PC-9 (cell line): ENCODE results near the gene DOK3. TPM values are rescaled to one million over a fixed set of nuclear protein-coding genes. Genes with fewer than 3 reads are reported as not detected.

Source experiments
- BruUV-seq: library from RNA; stranded (reverse); fragments of 400-500 nt; replicated peaks from 2 replicates; lab custom pipeline; 2021; lab: Mats Ljungman, UMichigan
- CTCF ChIA-PET: fragments of 300-600 bp; sonication (Branson Sonifier 250); formaldehyde crosslinking; loops from one replicate; lab custom pipeline; 2022; ENCODE audit warnings: antibody characterized with exemption; lab: Charles Lee
- POLR2A ChIA-PET: fragments of 300-600 bp; sonication (Branson Sonifier 250); formaldehyde crosslinking; loops from one replicate; lab custom pipeline; 2022; ENCODE audit warnings: antibody characterized with exemption; ENCODE audit not compliant: unreplicated experiment; lab: Charles Lee
- DNase-seq, 2 experiments: peaks; one replicate each; pipeline versions ENCODE4 v3.0.0 to v3.0.0-alpha.2; 2015 to 2022; ENCODE audit warnings: mixed read lengths in 1 of 2
- H2AFZ ChIP-seq: fragments of 200-600 bp; sonication (generic); 2 replicates; pipeline ENCODE4 v1.8.1; 2017; ENCODE audit warnings: antibody characterized with exemption
- H3F3A ChIP-seq: fragments of 200-600 bp; sonication (generic); 2 replicates; pipeline ENCODE4 v1.8.1; 2017; ENCODE audit warnings: antibody characterized with exemption, mild to moderate bottlenecking, low read depth; ENCODE audit not compliant: insufficient read depth
- H3K27ac ChIP-seq: fragments of 200-600 bp; sonication (generic); 2 replicates; pipeline ENCODE4 v1.6.1; 2016; ENCODE audit warnings: mixed run types
- H3K27me3 ChIP-seq: fragments of 200-600 bp; sonication (generic); 2 replicates; pipeline ENCODE4 v1.6.1; 2016; ENCODE audit warnings: low read depth, mixed run types; ENCODE audit not compliant: insufficient read depth
- H3K36me3 ChIP-seq: fragments of 200-600 bp; sonication (generic); 2 replicates; pipeline ENCODE4 v1.6.1; 2016; ENCODE audit warnings: low read depth, mixed run types
- H3K4me1 ChIP-seq: fragments of 200-600 bp; sonication (generic); replicated peaks from 2 replicates; pipeline ENCODE4 v1.6.1; 2016; ENCODE audit warnings: mixed run types; ENCODE audit not compliant: insufficient read depth
- H3K4me2 ChIP-seq: fragments of 200-600 bp; sonication (generic); 2 replicates; pipeline ENCODE4 v1.6.1; 2017; ENCODE audit warnings: mixed run types
- H3K4me3 ChIP-seq: fragments of 200-600 bp; sonication (generic); 2 replicates; pipeline ENCODE4 v1.6.1; 2016; ENCODE audit warnings: mixed run types
- H3K79me2 ChIP-seq: fragments of 200-600 bp; sonication (generic); 2 replicates; pipeline ENCODE4 v1.6.1; 2017; ENCODE audit warnings: low read depth, mixed run types
- H3K9me2 ChIP-seq: fragments of 200-600 bp; sonication (generic); 2 replicates; pipeline ENCODE4 v1.8.1; 2017; ENCODE audit warnings: mild to moderate bottlenecking; ENCODE audit not compliant: insufficient read depth
- H3K9me3 ChIP-seq: fragments of 200-600 bp; sonication (generic); 2 replicates; pipeline ENCODE4 v1.8.1; 2016; ENCODE audit warnings: low read depth; ENCODE audit not compliant: insufficient read depth
- H4K20me1 ChIP-seq: fragments of 200-600 bp; sonication (generic); 2 replicates; pipeline ENCODE4 v1.8.1; 2017; ENCODE audit not compliant: insufficient read depth
- CTCF ChIP-seq: fragments of 200-600 bp; sonication (generic); conservative IDR thresholded peaks from 2 replicates; pipeline ENCODE4 v1.6.1; 2017; ENCODE audit warnings: mixed run types, antibody characterized with exemption, mild to moderate bottlenecking, moderate library complexity
- EZH2 ChIP-seq: fragments of 200-600 bp; sonication (generic); IDR thresholded peaks from 2 replicates; pipeline ENCODE4 v1.8.0; 2017; ENCODE audit warnings: antibody characterized with exemption, low read depth
- intact Hi-C: fragments of 100-400 bp; cut with micrococcal nuclease; formaldehyde crosslinking; loops from one replicate; pipeline ENCODE4 v1.10.0; 2022; ENCODE audit not compliant: unreplicated experiment
- total RNA-seq: library from RNA; stranded (reverse); gene quantifications from 2 replicates; pipeline ENCODE4 v1.2.3, GENCODE V29; 2021

Gene DOK3
- total RNA-seq, 1 experiment from 2014 or later, result 12.2 TPM

- CTCF ChIA-PET, result no interaction called here
- H3F3A ChIP-seq, result no peaks in the 10 kb centered on the region
- no peaks in the 10 kb centered on the region for H3K79me2 ChIP-seq
- 0 out of 2 replicates have a peak, but pooled peaks cover 5% of the 10 kb centered on the region for H3K36me3 ChIP-seq
- H3K9me3 ChIP-seq, result no peaks in the 10 kb centered on the region
- no peaks in the 10 kb centered on the region for H3K4me1 ChIP-seq
- no peak for DNase-seq
- no peaks in the 10 kb centered on the region for H4K20me1 ChIP-seq
- BruUV-seq, result no TSS peak
- H3K4me2 ChIP-seq, result no peak overlapping the region
- POLR2A ChIA-PET, result no interaction called here
- H2AFZ ChIP-seq, result no peak overlapping the region
- no peak overlapping the region for H3K27ac ChIP-seq
- H3K27me3 ChIP-seq, result no peaks in the 10 kb centered on the region
- intact Hi-C loops, result no loop called here
- no peaks in the 10 kb centered on the region for H3K9me2 ChIP-seq
- no peak for TF ChIP-seq CTCF
- no peak for TF ChIP-seq EZH2
- H3K4me3 ChIP-seq, result no peak overlapping the region
These were observed 15.5 kb upstream of the DOK3 start for GRCh38 chr5:177524941-177525655.

DNA sequence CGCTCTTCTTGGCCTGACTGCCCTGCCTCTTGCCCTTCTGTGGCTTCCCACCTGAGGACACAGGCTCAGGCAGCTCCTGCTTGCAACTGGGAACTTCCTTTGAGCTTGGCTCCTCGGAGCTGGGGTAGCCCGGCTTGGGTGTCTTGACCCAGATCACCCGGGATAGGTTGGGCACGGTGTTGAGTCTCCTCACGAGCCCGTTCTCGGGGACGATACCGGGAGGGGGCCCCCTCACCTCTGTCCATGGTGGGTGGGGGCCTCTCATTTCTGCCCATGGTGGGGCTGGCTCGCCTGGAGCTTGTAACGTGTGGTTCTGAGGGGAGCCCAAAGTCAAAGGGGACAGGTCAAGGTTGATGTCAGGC lies 14.9 kb upstream of the DOK3 start:
- TF ChIP-seq EZH2 (no peak), CTCF (no peak)
- no TSS peak for BruUV-seq
- ChIA-PET POLR2A (no interaction called here), CTCF (interaction anchor here (0.7 kb wide), 1 partner anchor 13 kb away, joined by 3 read pairs; no protein-coding TSS in a partner anchor)
- Histone ChIP-seq H2AFZ (no peak overlapping the region), H4K20me1 (no peaks in the 10 kb centered on the region), H3K9me2 (no peaks in the 10 kb centered on the region), H3K4me2 (no peak overlapping the region), H3K36me3 (peaks cover 5% of the 10 kb centered on the region; the same call in 1 of the 2 replicates), H3K27me3 (no peaks in the 10 kb centered on the region), H3F3A (peaks cover under 1% of the 10 kb centered on the region; the same call in 1 of the 2 replicates), H3K9me3 (no peaks in the 10 kb centered on the region), H3K27ac (no peak overlapping the region), H3K79me2 (0 out of 2 replicates have a peak, but pooled peaks cover 3% of the 10 kb centered on the region), H3K4me1 (0 out of 2 replicates have a peak, but pooled peaks cover 1% of the 10 kb centered on the region), H3K4me3 (no peak overlapping the region)
- no peak for DNase-seq
- intact Hi-C loops, result no loop called here

DNA sequence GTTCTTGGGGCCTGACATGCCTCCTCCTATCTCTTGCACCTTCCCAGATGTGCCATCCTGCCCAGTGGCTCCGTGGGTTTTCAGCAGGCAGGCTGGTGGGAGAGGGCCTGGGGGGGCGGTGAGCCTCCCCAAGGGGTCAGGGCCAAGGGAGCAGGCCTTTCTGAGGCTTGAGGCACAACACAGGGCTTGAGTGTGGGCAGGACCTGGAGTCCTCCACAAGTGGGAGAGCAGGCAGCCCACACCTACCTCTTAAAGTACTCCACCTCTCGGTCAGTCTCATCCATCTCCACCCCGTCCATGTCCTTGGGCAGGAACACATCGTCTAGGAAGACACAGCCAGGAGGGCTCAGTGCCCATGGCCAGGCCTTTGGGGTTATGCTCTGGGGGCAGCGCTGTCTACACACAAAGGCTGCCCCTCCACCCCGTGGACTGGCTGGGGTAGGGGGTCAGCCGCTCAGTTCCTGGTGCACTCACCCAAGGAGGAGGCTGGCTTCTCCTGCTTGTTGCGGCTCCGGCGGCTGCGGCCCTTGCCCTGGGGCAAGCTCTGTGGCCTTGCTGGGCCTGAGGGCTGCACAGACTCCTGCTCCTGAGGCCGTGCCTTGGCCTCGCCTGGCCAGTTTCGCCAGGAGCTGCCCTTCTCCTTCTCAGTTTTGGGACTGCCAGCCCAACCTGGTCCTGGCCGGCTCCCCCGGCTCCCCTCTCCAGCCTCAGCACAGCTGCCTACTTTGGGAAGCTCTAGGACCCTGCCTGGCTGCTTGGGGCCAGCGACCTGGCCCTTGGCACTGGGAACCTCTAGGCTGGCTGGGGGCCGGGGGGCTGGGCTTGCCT lies 14.3 kb upstream of the DOK3 start:
- Histone ChIP-seq H3K27me3 (no peaks in the 10 kb centered on the region), H2AFZ (no peak overlapping the region), H3K79me2 (0 out of 2 replicates have a peak, but pooled peaks cover 9% of the 10 kb centered on the region), H3F3A (peaks cover 6% of the 10 kb centered on the region; the same call in 1 of the 2 replicates), H3K4me1 (peaks cover 7% of the 10 kb centered on the region), H3K9me2 (no peaks in the 10 kb centered on the region), H4K20me1 (no peaks in the 10 kb centered on the region), H3K27ac (no peak overlapping the region), H3K4me2 (no peak overlapping the region), H3K9me3 (no peaks in the 10 kb centered on the region), H3K4me3 (no peak overlapping the region), H3K36me3 (peaks cover 5% of the 10 kb centered on the region; the same call in 1 of the 2 replicates)
- CTCF ChIA-PET, result interaction anchor here (0.7 kb wide), 1 partner anchor 14 kb away, joined by 3 read pairs; no protein-coding TSS in a partner anchor
- intact Hi-C loops, result no loop called here
- BruUV-seq, result no TSS peak
- TF ChIP-seq CTCF, result no peak
- TF ChIP-seq EZH2, result no peak
- no peak for DNase-seq
- POLR2A ChIA-PET, result no interaction called here
